HFF-Myc (cell line): ENCODE data around the gene C16orf96.
A peak's percentile ranks its signal among the peaks of the same experiment; 100 is the strongest.

Source experiments
- DNase-seq: peaks from one replicate; pipeline ENCODE4 v3.0.0-alpha.2; 2011; ENCODE audit warnings: low read depth; ENCODE audit errors: extremely low read depth
- H3K4me3 ChIP-seq: replicated peaks from 2 replicates; pipeline ENCODE4 v1.5.1; 2011; ENCODE audit warnings: low read depth, mild to moderate bottlenecking, control low read depth, low read length
- CTCF ChIP-seq: IDR thresholded peaks from 2 replicates; pipeline ENCODE4 v1.5.1; 2012; ENCODE audit warnings: mild to moderate bottlenecking, low read depth, low read length, control low read depth; ENCODE audit errors: missing control alignments

The C16orf96 gene

GRCh38 chr16:4533490-4533889, 22.6 kb upstream of the C16orf96 start:
- no peak for DNase-seq
- TF ChIP-seq CTCF: no peak
- H3K4me3 ChIP-seq: no peak overlapping the region

GRCh38 chr16:4534151-4534790, 21.9 kb upstream of the C16orf96 start:
- H3K4me3 ChIP-seq: no peak overlapping the region
- no peak for TF ChIP-seq CTCF
- DNase-seq: no peak

- no peak overlapping the region for H3K4me3 ChIP-seq
- TF ChIP-seq CTCF: no peak
- no peak for DNase-seq
Observed at GRCh38 chr16:4535627-4536108, 20.5 kb upstream of the C16orf96 start.

- H3K4me3 ChIP-seq: no peak overlapping the region
- DNase-seq: no peak
- TF ChIP-seq CTCF: no peak
Observed at GRCh38 chr16:4536391-4537106, 19.6 kb upstream of the C16orf96 start.

- no peak for DNase-seq
- no peak for TF ChIP-seq CTCF
- H3K4me3 ChIP-seq: peak overlapping the region; percentile 50
Observed at GRCh38 chr16:4537376-4538343, 18.5 kb upstream of the C16orf96 start.

- DNase-seq: peak; percentile 82
- TF ChIP-seq CTCF: no peak
- H3K4me3 ChIP-seq: peak within 1 kb of the TSS; percentile 50
Observed at GRCh38 chr16:4538350-4539235, 17.5 kb upstream of the C16orf96 start, which contains the start of gene CDIP1. CDIP1 (minus strand) TSS chr16:4538773; CDS start chr16:4514130, 24,643 bp downstream.
